PC-3 (cell line): ENCODE data around the gene PARN. TPM values are rescaled to one million over a fixed set of nuclear protein-coding genes. Genes with fewer than 3 reads are reported as not detected.
"Not testable (repeated sequence)": the region's sequence is repeated elsewhere in the genome, so short reads cannot be mapped to it uniquely, and the experiment has no call there.

ENCODE experiments used
- ATAC-seq: fragments of 200-7000 bp; cut with Tn5 transposase; 2 replicates; pipeline ENCODE4 v1.9.1; 2020; ENCODE audit warnings: mild to moderate bottlenecking, moderate library complexity
- BruUV-seq: library from RNA; stranded (reverse); fragments of 400-500 nt; replicated peaks from 2 replicates; lab custom pipeline; 2021; lab: Mats Ljungman, UMichigan
- CTCF ChIA-PET: fragments of 300-600 bp; sonication (Branson Sonifier 250); formaldehyde crosslinking; loops from one replicate; lab custom pipeline; 2022; ENCODE audit warnings: antibody characterized with exemption; lab: Charles Lee
- POLR2A ChIA-PET: fragments of 300-600 bp; sonication (Branson Sonifier 250); formaldehyde crosslinking; loops from one replicate; lab custom pipeline; 2022; ENCODE audit warnings: antibody characterized with exemption; ENCODE audit not compliant: unreplicated experiment; lab: Charles Lee
- DNase-seq: peaks from one replicate; pipeline ENCODE4 v3.0.0-alpha.2; 2015
- H2AFZ ChIP-seq: fragments of 300-600 bp; sonication (generic); 2 replicates; pipeline ENCODE4 v1.6.0; 2016; ENCODE audit warnings: antibody characterized with exemption, low read length
- H3F3A ChIP-seq: fragments of 300-600 bp; sonication (generic); one replicate; pipeline ENCODE4 v1.6.0; 2017; ENCODE audit warnings: antibody characterized with exemption, low read length, control low read depth, mild to moderate bottlenecking; ENCODE audit not compliant: unreplicated experiment
- H3K27ac ChIP-seq: fragments of 300-600 bp; sonication (generic); 2 replicates; pipeline ENCODE4 v1.5.1; 2016; ENCODE audit warnings: mild to moderate bottlenecking, low read length
- H3K27me3 ChIP-seq: fragments of 300-600 bp; sonication (generic); 2 replicates; pipeline ENCODE4 v1.6.1; 2016; ENCODE audit warnings: low read length, mixed read lengths
- H3K36me3 ChIP-seq: fragments of 300-600 bp; sonication (generic); 2 replicates; pipeline ENCODE4 v1.6.1; 2016; ENCODE audit warnings: low read depth, mixed run types, low read length, mixed read lengths
- H3K4me1 ChIP-seq: fragments of 300-600 bp; sonication (generic); 2 replicates; pipeline ENCODE4 v1.5.1; 2016; ENCODE audit warnings: low read length; ENCODE audit not compliant: insufficient read depth
- H3K4me2 ChIP-seq: fragments of 300-600 bp; sonication (generic); 2 replicates; pipeline ENCODE4 v1.6.0; 2016; ENCODE audit warnings: low read length
- H3K4me3 ChIP-seq: fragments of 300-600 bp; sonication (generic); 2 replicates; pipeline ENCODE4 v1.5.1; 2016; ENCODE audit warnings: mild to moderate bottlenecking, low read length, mixed read lengths
- H3K79me2 ChIP-seq: fragments of 300-600 bp; sonication (generic); 2 replicates; pipeline ENCODE4 v1.6.1; 2017; ENCODE audit warnings: low read length, mixed read lengths
- H3K9ac ChIP-seq: fragments of 300-600 bp; sonication (generic); 2 replicates; pipeline ENCODE4 v1.6.0; 2016; ENCODE audit warnings: mild to moderate bottlenecking, low read length
- H3K9me2 ChIP-seq: fragments of 300-600 bp; sonication (generic); replicated peaks from 2 replicates; pipeline ENCODE4 v1.6.1; 2016; ENCODE audit warnings: mixed run types, low read length, mixed read lengths
- H3K9me3 ChIP-seq: fragments of 300-600 bp; sonication (generic); 2 replicates; pipeline ENCODE4 v1.6.1; 2016; ENCODE audit warnings: low read length, mixed read lengths
- H4K20me1 ChIP-seq: fragments of 300-600 bp; sonication (generic); 2 replicates; pipeline ENCODE4 v1.6.1; 2016; ENCODE audit warnings: low read length, mixed read lengths
- EZH2 ChIP-seq: fragments of 300-600 bp; sonication (generic); IDR thresholded peaks from one replicate; pipeline ENCODE4 v1.6.1; 2017; ENCODE audit warnings: antibody characterized with exemption, mild to moderate bottlenecking, low read length; ENCODE audit not compliant: unreplicated experiment
- EZH2phosphoT487 ChIP-seq: fragments of 300-600 bp; sonication (generic); IDR thresholded peaks from 2 replicates; pipeline ENCODE4 v1.6.1; 2018; ENCODE audit warnings: mild to moderate bottlenecking, antibody characterized with exemption, low read length, borderline replicate concordance
- intact Hi-C: fragments of 100-400 bp; cut with micrococcal nuclease; formaldehyde crosslinking; loops from 2 replicates; pipeline ENCODE4 v1.9.0; 2023
- total RNA-seq: library from RNA; depleted of rRNA; stranded (reverse); fragments of >200 nt; gene quantifications from 2 replicates; pipeline ENCODE4 v1.2.3, GENCODE V29; 2014
- TF ChIP-seq, protein P1 (sequence below): fragments of 300-600 bp; sonication (generic); conservative IDR thresholded peaks from 2 replicates; pipeline ENCODE4 v1.5.1; 2017; ENCODE audit warnings: antibody characterized with exemption, low read depth, mild to moderate bottlenecking, low read length

Gene PARN
- total RNA-seq, 1 experiment from 2014 or later: 34.7 TPM

DNA sequence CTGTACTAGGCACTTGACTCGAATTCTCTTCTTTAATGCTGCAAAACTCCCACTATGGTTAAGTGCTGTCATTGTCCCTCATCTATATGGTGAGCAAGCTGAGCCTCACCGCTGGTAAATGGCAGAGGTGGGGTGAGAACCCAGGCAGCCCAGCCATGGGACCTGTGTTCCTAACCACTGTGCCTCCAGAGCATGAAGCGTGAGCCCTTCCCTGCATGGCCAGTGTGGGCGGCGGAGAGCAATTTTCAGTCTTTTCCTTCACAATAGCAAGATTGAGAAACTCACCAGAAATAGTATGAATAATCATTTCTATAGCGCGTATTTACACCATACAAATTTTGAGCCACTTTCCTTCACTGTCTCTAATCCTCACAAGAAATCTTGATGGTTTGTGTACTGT lies 11.9 kb upstream of the PARN start:
- Histone ChIP-seq H3K9me2 (no peaks in the 10 kb centered on the region), H3K4me2 (no peak overlapping the region), H3K36me3 (peaks cover 11% of the 10 kb centered on the region; the same call in 1 of the 2 replicates), H3K9ac (no peak overlapping the region), H4K20me1 (no peaks in the 10 kb centered on the region), H3K4me3 (no peak overlapping the region), H2AFZ (no peak overlapping the region), H3K9me3 (no peaks in the 10 kb centered on the region), H3F3A (no peaks in the 10 kb centered on the region), H3K27me3 (no peaks in the 10 kb centered on the region), H3K79me2 (peaks cover 55% of the 10 kb centered on the region), H3K27ac (no peak overlapping the region), H3K4me1 (no peaks in the 10 kb centered on the region)
- DNase-seq (no peak), ATAC-seq (no peak)
- ChIA-PET POLR2A (no interaction called here), CTCF (no interaction called here)
- no TSS peak for BruUV-seq
- TF ChIP-seq EZH2phosphoT487: no peak
- TF ChIP-seq, protein P1, sequence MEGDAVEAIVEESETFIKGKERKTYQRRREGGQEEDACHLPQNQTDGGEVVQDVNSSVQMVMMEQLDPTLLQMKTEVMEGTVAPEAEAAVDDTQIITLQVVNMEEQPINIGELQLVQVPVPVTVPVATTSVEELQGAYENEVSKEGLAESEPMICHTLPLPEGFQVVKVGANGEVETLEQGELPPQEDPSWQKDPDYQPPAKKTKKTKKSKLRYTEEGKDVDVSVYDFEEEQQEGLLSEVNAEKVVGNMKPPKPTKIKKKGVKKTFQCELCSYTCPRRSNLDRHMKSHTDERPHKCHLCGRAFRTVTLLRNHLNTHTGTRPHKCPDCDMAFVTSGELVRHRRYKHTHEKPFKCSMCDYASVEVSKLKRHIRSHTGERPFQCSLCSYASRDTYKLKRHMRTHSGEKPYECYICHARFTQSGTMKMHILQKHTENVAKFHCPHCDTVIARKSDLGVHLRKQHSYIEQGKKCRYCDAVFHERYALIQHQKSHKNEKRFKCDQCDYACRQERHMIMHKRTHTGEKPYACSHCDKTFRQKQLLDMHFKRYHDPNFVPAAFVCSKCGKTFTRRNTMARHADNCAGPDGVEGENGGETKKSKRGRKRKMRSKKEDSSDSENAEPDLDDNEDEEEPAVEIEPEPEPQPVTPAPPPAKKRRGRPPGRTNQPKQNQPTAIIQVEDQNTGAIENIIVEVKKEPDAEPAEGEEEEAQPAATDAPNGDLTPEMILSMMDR: no peak
- no peak for TF ChIP-seq EZH2
- intact Hi-C loops: no loop called here

DNA sequence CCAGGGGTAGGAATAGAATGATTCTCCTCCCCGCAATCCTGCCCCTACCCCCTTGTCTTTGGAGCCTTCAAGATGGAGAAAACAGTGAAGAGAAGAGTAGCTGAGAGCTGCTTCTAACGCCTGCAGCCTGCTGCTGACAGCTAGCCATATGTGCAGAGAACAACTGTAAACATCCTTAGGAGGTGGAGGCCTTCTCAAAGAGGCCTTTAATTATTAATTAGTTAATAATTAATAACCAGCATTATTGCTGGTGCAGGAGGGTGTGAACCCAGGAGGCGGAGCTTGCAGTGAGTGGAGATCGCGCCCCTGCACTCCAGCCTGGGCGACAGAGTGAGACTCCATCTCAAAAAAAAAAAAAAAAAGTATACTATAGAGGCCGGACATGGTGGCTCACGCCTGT lies 11.1 kb upstream of the PARN start:
- Histone ChIP-seq H3K9me2 (no peaks in the 10 kb centered on the region), H4K20me1 (no peaks in the 10 kb centered on the region), H3K9ac (no peak overlapping the region), H2AFZ (no peak overlapping the region), H3K4me2 (no peak overlapping the region), H3K9me3 (no peaks in the 10 kb centered on the region), H3K27ac (no peak overlapping the region), H3K4me1 (no peaks in the 10 kb centered on the region), H3K79me2 (peaks cover 59% of the 10 kb centered on the region), H3K27me3 (no peaks in the 10 kb centered on the region), H3K36me3 (peaks cover 11% of the 10 kb centered on the region; the same call in 1 of the 2 replicates), H3K4me3 (no peak overlapping the region), H3F3A (no peaks in the 10 kb centered on the region)
- no peak for ATAC-seq
- no peak for TF ChIP-seq EZH2phosphoT487
- TF ChIP-seq, protein P1: no peak
- TF ChIP-seq EZH2: no peak
- BruUV-seq: no TSS peak
- POLR2A ChIA-PET: no interaction called here
- intact Hi-C loops: no loop called here
- CTCF ChIA-PET: no interaction called here
- no peak for DNase-seq

DNA sequence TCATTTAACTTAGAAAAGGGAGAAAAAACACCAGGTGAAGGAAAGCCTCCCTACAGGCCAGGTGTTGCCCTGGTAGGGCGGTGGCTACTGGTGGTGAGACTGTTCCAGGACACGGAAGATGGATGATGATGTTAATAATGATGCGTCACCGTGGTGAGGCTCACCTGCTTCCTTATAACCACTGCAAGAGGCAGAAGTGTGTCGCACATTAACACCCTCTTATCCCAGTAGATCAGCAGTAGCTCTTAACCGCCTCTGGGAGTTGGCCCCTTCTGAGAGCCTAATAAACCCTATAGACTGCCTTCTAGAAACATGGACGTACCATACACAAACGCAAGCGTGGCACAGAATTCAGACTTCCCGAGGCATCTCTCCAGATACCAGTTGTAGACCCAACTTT lies 10.5 kb upstream of the PARN start:
- H3K9me2 ChIP-seq: no peaks in the 10 kb centered on the region
- no peaks in the 10 kb centered on the region for H3K27me3 ChIP-seq
- no peaks in the 10 kb centered on the region for H3K4me1 ChIP-seq
- no peaks in the 10 kb centered on the region for H4K20me1 ChIP-seq
- no peak overlapping the region for H2AFZ ChIP-seq
- BruUV-seq: no TSS peak
- H3K4me2 ChIP-seq: no peak overlapping the region
- H3K79me2 ChIP-seq: peaks cover 65% of the 10 kb centered on the region
- no peak for DNase-seq
- TF ChIP-seq, protein P1: no peak
- TF ChIP-seq EZH2: no peak
- TF ChIP-seq EZH2phosphoT487: no peak
- H3F3A ChIP-seq: no peaks in the 10 kb centered on the region
- ChIA-PET POLR2A (no interaction called here), CTCF (no interaction called here)
- no peak for ATAC-seq
- no peak overlapping the region for H3K27ac ChIP-seq
- H3K4me3 ChIP-seq: no peak overlapping the region
- peaks cover 11% of the 10 kb centered on the region; the same call in 1 of the 2 replicates for H3K36me3 ChIP-seq
- intact Hi-C loops: no loop called here
- H3K9ac ChIP-seq: no peak overlapping the region
- H3K9me3 ChIP-seq: no peaks in the 10 kb centered on the region

DNA sequence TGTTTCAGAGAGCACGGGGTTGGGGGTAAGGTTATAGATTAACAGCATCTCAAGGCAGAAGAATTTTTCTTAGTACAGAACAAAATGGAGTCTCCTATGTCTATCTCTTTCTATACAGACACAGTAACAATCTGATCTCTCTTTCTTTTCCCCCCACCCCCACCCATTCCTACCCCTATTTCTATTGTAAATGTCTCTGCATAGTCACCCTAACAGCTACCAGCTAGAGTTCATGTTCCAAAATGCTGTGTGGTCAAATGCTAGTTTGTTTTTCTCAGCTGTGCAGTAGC lies 6.8 kb upstream of the PARN start:
- Histone ChIP-seq H3K4me1 (peaks cover 12% of the 10 kb centered on the region), H3K79me2 (peaks cover 86% of the 10 kb centered on the region), H4K20me1 (peaks cover 12% of the 10 kb centered on the region; the same call in 1 of the 2 replicates)
- BruUV-seq, H3K9me2 ChIP-seq, POLR2A ChIA-PET, H3K9ac ChIP-seq, H3K4me2 ChIP-seq, H3K27me3 ChIP-seq, H3K36me3 ChIP-seq, CTCF ChIA-PET, H3F3A ChIP-seq, intact Hi-C loops, DNase-seq, H3K4me3 ChIP-seq, H3K27ac ChIP-seq, H2AFZ ChIP-seq, ATAC-seq, H3K9me3 ChIP-seq: not testable (repeated sequence)
